ENCODE measurements around the gene CLDN20. TPM values are rescaled to one million over a fixed set of nuclear protein-coding genes. Genes with fewer than 3 reads are reported as not detected.

CLDN20 gene
- total and polyA plus RNA-seq, 2 donors (not counting 3 experiments of a cell fraction or from before 2014, with no cell fraction given): not detected

DNA sequence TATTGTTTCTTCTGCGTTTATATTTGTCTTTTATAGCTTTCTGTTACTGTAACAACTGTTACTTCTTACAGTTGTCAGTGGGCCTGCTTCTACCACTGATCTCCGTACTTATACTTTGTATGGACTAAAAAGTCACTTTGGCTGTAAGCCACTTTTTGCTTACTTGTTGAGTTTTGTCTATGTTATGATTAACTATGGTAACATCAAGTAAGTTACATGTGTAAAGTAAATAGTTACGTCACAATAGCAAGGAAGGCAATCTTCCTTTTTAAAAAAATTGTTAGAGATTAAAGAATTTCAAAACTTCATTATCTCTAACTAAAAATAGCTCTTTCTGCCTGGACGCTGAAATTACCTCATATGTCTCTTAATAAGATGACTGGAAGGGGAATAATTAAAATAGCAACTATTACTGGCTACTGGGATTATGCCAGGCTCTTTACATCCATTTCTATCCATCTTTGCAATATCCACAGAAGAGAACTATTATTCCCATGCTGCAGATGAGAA lies 39.6 kb downstream of the CLDN20 start:
- Histone ChIP-seq H3K27me3 (ENCODE audit: control insufficient read depth in 2 of 2, insufficient read depth in 2 of 2, low read length in 2 of 2) (no peaks in the 10 kb centered on the region), H3K4me2 (ENCODE audit: insufficient read depth, low read length) (no peak overlapping the region), H3K36me3 (ENCODE audit: control insufficient read depth in 2 of 2, extremely low read depth in 1 of 2, insufficient read depth in 2 of 2, low read length in 2 of 2) (peaks cover 4 to 8% of the 10 kb centered on the region in 2 experiments), H3K9ac (replicated peaks; ENCODE audit: extremely low read depth, insufficient read depth, low read length) (no peak overlapping the region), H3K9me1 (replicated peaks; ENCODE audit: control insufficient read depth, extremely low read depth, insufficient read depth, low read length) (no peaks in the 10 kb centered on the region), H3K4me3 (replicated peaks in 1 of 3; ENCODE audit: insufficient read depth in 1 of 3, low read depth in 1 of 3, low read length in 3 of 3) (no peak overlapping the region), H3K79me2 (ENCODE audit: control insufficient read depth, insufficient read depth, low read length) (peaks cover 25% of the 10 kb centered on the region), H4K20me1 (replicated peaks; ENCODE audit: control insufficient read depth, extremely low read depth, insufficient read depth, low read length) (no peaks in the 10 kb centered on the region), H2AFZ (ENCODE audit: low read depth, low read length) (no peak overlapping the region), H3K27ac (ENCODE audit: insufficient read depth, low read depth, low read length) (no peak overlapping the region), H3K9me3 (replicated peaks; ENCODE audit: control insufficient read depth, insufficient read depth, low read length) (no peaks in the 10 kb centered on the region), H3K4me1 (ENCODE audit: control insufficient read depth, extremely low read depth, insufficient read depth, low read length) (no peaks in the 10 kb centered on the region)
- no peak for FAIRE-seq
- CTCF ChIA-PET: interaction anchor here (0.8 to 1.3 kb wide), 4 partner anchors 9 to 55 kb away, joined by 3 to 4 read pairs (median 3); no protein-coding TSS in a partner anchor
- dilution Hi-C loops (cut with MboI; ENCODE audit: extremely low pct_ligation_motif_present, low sequenced_read_pairs): no loop called here
- no TSS peak for BruUV-seq (replicated peaks)
- DNase-seq (ENCODE audit: low read depth, low spot score): no peak
- POLR2A ChIA-PET: no interaction called here
- intact Hi-C loops (cut with micrococcal nuclease): no loop called here
- TF ChIP-seq FOS (IDR thresholded peaks at IDR 0.05; ENCODE audit: borderline replicate concordance, insufficient read depth, low read length) (no peak), MYC (IDR thresholded peaks at IDR 0.05; ENCODE audit: low read depth, low read length) (no peak), POLR2AphosphoS5 (IDR thresholded peaks at IDR 0.05; ENCODE audit: insufficient read depth, low read depth, low read length) (no peak), GATA2 (IDR thresholded peaks at IDR 0.05; ENCODE audit: insufficient read depth, insufficient read length, low read depth, low read length) (no peak), EZH2 (IDR thresholded peaks at IDR 0.05; ENCODE audit: borderline replicate concordance, low read depth, low read length, severe bottlenecking) (no peak), JUN (IDR thresholded peaks at IDR 0.05; ENCODE audit: borderline replicate concordance, insufficient read depth, insufficient read length, low read depth) (no peak), POLR2A (IDR thresholded peaks at IDR 0.05; ENCODE audit: low read depth, low read length) (no peak), CTCF (IDR thresholded peaks at IDR 0.05; ENCODE audit: extremely low read depth in 1 of 2, insufficient read depth in 1 of 2, low read depth in 1 of 2, low read length in 2 of 2) (no peak)
- TF ChIP-seq, protein P1, sequence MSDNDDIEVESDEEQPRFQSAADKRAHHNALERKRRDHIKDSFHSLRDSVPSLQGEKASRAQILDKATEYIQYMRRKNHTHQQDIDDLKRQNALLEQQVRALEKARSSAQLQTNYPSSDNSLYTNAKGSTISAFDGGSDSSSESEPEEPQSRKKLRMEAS (IDR thresholded peaks at IDR 0.05; ENCODE audit: insufficient read depth, insufficient read length): no peak

All from endothelial cell of umbilical vein (primary cell).